ENCODE results near the gene HOXB2.

DNA sequence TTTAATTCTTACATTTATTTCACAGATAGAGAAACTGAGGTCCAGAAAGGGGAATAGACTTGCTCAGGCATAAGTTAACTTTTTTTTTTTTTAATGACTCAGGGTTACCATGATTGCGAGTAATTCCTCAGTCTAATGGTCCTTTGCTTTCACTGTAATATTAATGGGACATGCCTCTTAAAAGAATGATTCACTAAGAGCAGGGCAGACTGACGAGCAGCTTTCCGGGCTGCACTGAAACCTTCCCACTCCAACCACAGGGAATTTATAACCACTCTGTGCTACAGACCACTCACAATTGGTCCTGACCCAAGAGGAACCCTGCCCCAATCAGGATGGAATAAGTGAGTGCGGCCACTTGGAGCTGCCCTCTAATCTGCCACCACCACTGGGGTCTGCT lies 5.7 kb downstream of the HOXB2 start:
- TF ChIP-seq CTCF (conservative IDR thresholded peaks at IDR 0.05; ENCODE audit: low read depth in 2 of 2): no peak
- TF ChIP-seq POLR2AphosphoS5 (IDR thresholded peaks at IDR 0.05; ENCODE audit: low read depth): no peak

All from GM23338 (cell line).